Effector CD8-positive, alpha-beta T cell (primary cell): ENCODE results near the gene SCAF4.
"Not testable (repeated sequence)": the region's sequence is repeated elsewhere in the genome, so short reads cannot be mapped to it uniquely, and the experiment has no call there.

ENCODE experiments used
- DNase-seq: peaks from one replicate; lab custom pipeline; 2025; lab: John Stamatoyannopoulos, UW

The SCAF4 gene

GRCh38 chr21:31671146-31671716, 60.7 kb downstream of the SCAF4 start:
- DNase-seq = no peak

- no peak for DNase-seq
These were observed 61.8 kb downstream of the SCAF4 start for GRCh38 chr21:31670070-31670469.

GRCh38 chr21:31668651-31669491, 63.0 kb downstream of the SCAF4 start:
- no peak for DNase-seq

- no peak for DNase-seq
These were observed 64.3 kb downstream of the SCAF4 start for GRCh38 chr21:31667639-31668038.

GRCh38 chr21:31667132-31667531, 64.8 kb downstream of the SCAF4 start:
- DNase-seq = no peak

- no peak for DNase-seq
These were observed 65.4 kb downstream of the SCAF4 start for GRCh38 chr21:31666445-31667010.

GRCh38 chr21:31665869-31666268, 66.0 kb downstream of the SCAF4 start:
- not testable (repeated sequence) for DNase-seq

GRCh38 chr21:31665397-31665796, 66.5 kb downstream of the SCAF4 start:
- no peak for DNase-seq

GRCh38 chr21:31663584-31664249, 68.2 kb downstream of the SCAF4 start:
- no peak for DNase-seq

GRCh38 chr21:31660591-31660990, 71.3 kb downstream of the SCAF4 start:
- DNase-seq = no peak

GRCh38 chr21:31660259-31660565, 71.7 kb downstream of the SCAF4 start:
- no peak for DNase-seq

- peak; percentile 94 for DNase-seq
These were observed 72.2 kb downstream of the SCAF4 start, which contains the start of gene SOD1 for GRCh38 chr21:31659536-31660258. SOD1 (plus strand) TSS chr21:31659693; CDS start chr21:31659770, 77 bp downstream.

GRCh38 chr21:31659286-31659535, 72.7 kb downstream of the SCAF4 start:
- no peak for DNase-seq

- DNase-seq = no peak
These were observed 73.9 kb downstream of the SCAF4 start for GRCh38 chr21:31658053-31658452.

- no peak for DNase-seq
These were observed 75.5 kb downstream of the SCAF4 start for GRCh38 chr21:31656199-31657095.

GRCh38 chr21:31654821-31655580, 76.9 kb downstream of the SCAF4 start:
- peak; percentile 11 for DNase-seq

GRCh38 chr21:31654340-31654739, 77.6 kb downstream of the SCAF4 start:
- no peak for DNase-seq

GRCh38 chr21:31651491-31651890, 80.4 kb downstream of the SCAF4 start:
- not testable (repeated sequence) for DNase-seq

GRCh38 chr21:31650930-31651329, 81.0 kb downstream of the SCAF4 start:
- DNase-seq = no peak

- no peak for DNase-seq
These were observed 84.3 kb downstream of the SCAF4 start for GRCh38 chr21:31647650-31648049.

GRCh38 chr21:31644643-31645042, 87.3 kb downstream of the SCAF4 start:
- DNase-seq = no peak
